WERI-Rb-1 (cell line): ENCODE results near the gene RYR3.

Source experiments
- DNase-seq: peaks from one replicate; pipeline ENCODE4 v3.0.0-alpha.2; 2020
- H3K27ac ChIP-seq: fragments of 250-450 bp; sonication (Bioruptor Pico); 2 replicates; pipeline ENCODE4 v1.5.1; 2020; ENCODE audit warnings: mild to moderate bottlenecking, moderate library complexity
- H3K27me3 ChIP-seq: fragments of 250-450 bp; sonication (Bioruptor Pico); 2 replicates; pipeline ENCODE4 v1.5.1; 2021; ENCODE audit warnings: mild to moderate bottlenecking, low read depth, moderate library complexity; ENCODE audit not compliant: insufficient read depth, severe bottlenecking
- H3K36me3 ChIP-seq: fragments of 250-450 bp; sonication (Bioruptor Pico); 2 replicates; pipeline ENCODE4 v1.5.1; 2020; ENCODE audit warnings: mild to moderate bottlenecking, moderate library complexity
- H3K4me3 ChIP-seq: 2 replicates; pipeline ENCODE4 v1.5.1; 2011; ENCODE audit warnings: low read depth, mild to moderate bottlenecking, control low read depth, low read length
- H3K9me3 ChIP-seq: fragments of 250-450 bp; sonication (Bioruptor Pico); 2 replicates; pipeline ENCODE4 v1.5.1; 2021; ENCODE audit warnings: mild to moderate bottlenecking, moderate library complexity; ENCODE audit not compliant: severe bottlenecking
- CTCF ChIP-seq: IDR thresholded peaks from 2 replicates; pipeline ENCODE4 v1.5.1; 2011; ENCODE audit warnings: low read depth, mild to moderate bottlenecking, control low read depth, inconsistent platforms, low read length

RYR3 gene

DNA sequence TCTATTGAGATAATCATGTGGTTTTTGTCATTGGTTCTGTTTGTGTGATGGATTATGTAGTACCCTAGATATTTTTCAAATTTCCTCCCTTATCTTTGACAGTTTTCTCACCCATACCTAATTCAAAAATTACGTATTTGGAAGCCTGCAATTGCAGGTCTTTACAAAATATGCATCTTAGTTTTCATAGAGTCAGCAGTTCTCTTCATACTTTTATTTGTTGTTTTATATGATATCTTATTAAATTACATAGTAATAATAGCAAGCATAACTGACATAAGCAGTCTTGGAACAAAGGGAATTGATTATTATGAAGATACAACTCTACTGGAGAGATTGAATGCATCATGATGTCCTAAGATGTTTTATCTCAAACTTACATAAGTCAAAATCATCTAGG, 442.2 kb downstream of the RYR3 start:
- TF ChIP-seq CTCF = no peak
- no peak overlapping the region for H3K27ac ChIP-seq
- no peaks in the 10 kb centered on the region for H3K9me3 ChIP-seq
- no peaks in the 10 kb centered on the region for H3K36me3 ChIP-seq
- H3K27me3 ChIP-seq = no peaks in the 10 kb centered on the region
- no peak overlapping the region for H3K4me3 ChIP-seq
- DNase-seq = no peak

GRCh38 chr15:33754242-33754641, 443.5 kb downstream of the RYR3 start:
- no peak for DNase-seq
- H3K9me3 ChIP-seq = no peaks in the 10 kb centered on the region
- no peaks in the 10 kb centered on the region for H3K36me3 ChIP-seq
- no peaks in the 10 kb centered on the region for H3K27me3 ChIP-seq
- no peak overlapping the region for H3K27ac ChIP-seq
- no peak for TF ChIP-seq CTCF
- no peak overlapping the region for H3K4me3 ChIP-seq

DNA sequence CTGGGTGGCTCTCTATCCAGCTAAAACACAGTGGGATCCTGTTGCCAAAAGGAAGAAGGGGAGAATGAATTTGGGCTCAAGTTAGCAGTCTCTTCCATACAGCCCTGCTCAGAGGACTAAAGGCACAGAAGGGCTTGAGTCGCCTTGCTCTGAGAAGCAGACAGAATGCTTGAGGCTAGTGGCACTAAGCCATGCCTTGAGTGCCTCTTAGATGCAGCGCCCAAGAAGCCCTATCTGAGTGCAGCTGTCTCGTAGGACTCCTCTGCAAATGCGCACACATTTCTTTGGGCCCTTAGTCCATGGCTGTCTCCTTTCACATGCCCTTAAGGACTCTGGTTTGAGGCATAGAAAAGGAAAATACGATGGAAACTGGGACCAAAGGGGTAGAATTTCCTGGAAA, 446.2 kb downstream of the RYR3 start:
- no peaks in the 10 kb centered on the region for H3K36me3 ChIP-seq
- H3K4me3 ChIP-seq = no peak overlapping the region
- H3K27me3 ChIP-seq = no peaks in the 10 kb centered on the region
- no peak overlapping the region for H3K27ac ChIP-seq
- no peak for TF ChIP-seq CTCF
- no peaks in the 10 kb centered on the region for H3K9me3 ChIP-seq
- DNase-seq = no peak

DNA sequence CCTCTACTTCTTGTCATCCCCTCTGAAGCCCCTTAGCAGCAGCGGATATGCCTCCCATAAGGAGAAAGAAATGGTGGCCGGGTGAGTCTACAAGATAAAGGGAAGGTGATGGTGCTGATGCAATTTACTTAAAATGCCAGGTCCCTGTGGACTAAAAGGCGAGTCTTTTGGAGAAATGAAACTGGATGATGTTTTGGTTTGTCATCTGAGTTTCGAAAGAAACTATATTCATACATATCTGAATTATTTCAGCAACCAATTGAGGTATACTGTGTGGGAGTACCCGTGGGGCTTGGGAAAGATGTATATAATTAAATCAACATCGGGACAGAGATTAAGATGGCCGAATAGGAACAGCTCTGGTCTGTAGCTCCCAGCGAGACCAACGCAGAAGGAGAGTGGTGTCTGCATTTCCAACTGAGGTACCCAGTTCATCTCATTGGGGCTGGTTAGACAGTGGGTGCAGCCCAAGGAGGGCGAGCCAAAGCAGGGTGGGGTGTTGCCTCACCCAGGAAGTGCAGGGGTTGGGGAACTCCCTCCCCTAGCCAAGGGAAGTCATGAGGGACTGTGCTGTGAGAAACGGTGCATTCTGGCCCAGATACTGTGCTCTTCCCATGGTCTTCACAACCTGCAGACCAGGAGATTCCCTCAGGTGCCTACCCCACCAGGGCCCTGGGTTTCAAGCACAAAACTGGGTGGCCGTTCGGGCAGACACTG, 446.9 kb downstream of the RYR3 start:
- Histone ChIP-seq H3K4me3 (no peak overlapping the region), H3K36me3 (no peaks in the 10 kb centered on the region), H3K27ac (no peak overlapping the region), H3K9me3 (no peaks in the 10 kb centered on the region), H3K27me3 (no peaks in the 10 kb centered on the region)
- TF ChIP-seq CTCF = no peak
- no peak for DNase-seq

DNA sequence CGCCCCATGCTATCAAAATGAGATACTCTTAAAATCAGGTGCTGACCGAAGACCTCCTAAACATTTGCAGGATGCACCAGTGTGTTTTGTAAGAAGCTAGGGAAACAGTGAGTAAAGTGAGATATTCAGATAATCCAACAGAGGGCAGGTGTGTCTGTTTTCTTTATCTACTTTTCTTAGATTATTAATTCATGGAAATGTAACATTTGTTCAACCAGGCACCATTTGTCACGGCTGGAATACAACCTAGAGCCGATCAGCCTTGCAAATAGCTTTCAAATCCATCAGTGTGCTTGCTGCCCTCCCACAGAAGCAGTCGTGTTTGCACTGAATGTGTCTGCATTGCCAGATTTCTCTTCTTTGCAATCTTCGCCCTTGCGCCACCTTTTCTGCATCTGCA, 455.6 kb downstream of the RYR3 start:
- no peak for DNase-seq
- H3K27ac ChIP-seq = no peak overlapping the region
- TF ChIP-seq CTCF = no peak
- H3K36me3 ChIP-seq = no peaks in the 10 kb centered on the region
- no peak overlapping the region for H3K4me3 ChIP-seq
- H3K27me3 ChIP-seq = no peaks in the 10 kb centered on the region
- H3K9me3 ChIP-seq = no peaks in the 10 kb centered on the region

- no peak for DNase-seq
- Histone ChIP-seq H3K27ac (no peak overlapping the region), H3K4me3 (no peak overlapping the region), H3K27me3 (no peaks in the 10 kb centered on the region), H3K9me3 (no peaks in the 10 kb centered on the region), H3K36me3 (no peaks in the 10 kb centered on the region)
- no peak for TF ChIP-seq CTCF
Observed at GRCh38 chr15:33768670-33769190, 458.0 kb downstream of the RYR3 start.
